ENCODE data around the gene P2RX2. TPM values are rescaled to one million over a fixed set of nuclear protein-coding genes. Genes with fewer than 3 reads are reported as not detected.

The P2RX2 gene
- total RNA-seq, 2 experiments from 2014 or later, result not detected

GRCh38 chr12:132660996-132661395 lies 42.4 kb downstream of the P2RX2 start:
- DNase-seq, result no peak
- no peaks in the 10 kb centered on the region for H3K9me3 Mint-ChIP-seq
- intact Hi-C loops (cut with micrococcal nuclease), result no loop called here
- peaks cover 22% of the 10 kb centered on the region for H3K4me1 Mint-ChIP-seq (ENCODE audit: low read depth)
- no peak overlapping the region for H3K4me3 Mint-ChIP-seq
- CTCF ChIA-PET, result interaction anchor here (0.6 kb wide), 1 partner anchor 74 kb away, joined by 3 read pairs; no protein-coding TSS in a partner anchor
- H3K27ac Mint-ChIP-seq, result no peak overlapping the region
- H3K27me3 Mint-ChIP-seq (ENCODE audit: low read depth), result no peaks in the 10 kb centered on the region
- peaks cover 73% of the 10 kb centered on the region for H3K36me3 Mint-ChIP-seq (ENCODE audit: low read depth)

- Mint-ChIP-seq H3K27me3 (ENCODE audit: low read depth) (no peaks in the 10 kb centered on the region), H3K36me3 (ENCODE audit: low read depth) (peaks cover 78% of the 10 kb centered on the region), H3K9me3 (no peaks in the 10 kb centered on the region), H3K4me1 (ENCODE audit: low read depth) (peaks cover 22% of the 10 kb centered on the region), H3K4me3 (no peak overlapping the region), H3K27ac (no peak overlapping the region)
- CTCF ChIA-PET, result no interaction called here
- no peak for DNase-seq
- intact Hi-C loops (cut with micrococcal nuclease), result no loop called here
Measured at GRCh38 chr12:132661972-132662371, 43.4 kb downstream of the P2RX2 start.

GRCh38 chr12:132662901-132663755 lies 44.6 kb downstream of the P2RX2 start:
- Mint-ChIP-seq H3K4me1 (ENCODE audit: low read depth) (peaks cover 22% of the 10 kb centered on the region), H3K9me3 (no peaks in the 10 kb centered on the region), H3K27me3 (ENCODE audit: low read depth) (no peaks in the 10 kb centered on the region), H3K27ac (no peak overlapping the region), H3K36me3 (ENCODE audit: low read depth) (peaks cover 79% of the 10 kb centered on the region), H3K4me3 (no peak overlapping the region)
- CTCF ChIA-PET, result interaction anchor here (0.5 to 0.7 kb wide), 2 partner anchors 12 to 105 kb away, joined by 3 to 5 read pairs; no protein-coding TSS in a partner anchor
- intact Hi-C loops (cut with micrococcal nuclease), result no loop called here
- no peak for DNase-seq

GRCh38 chr12:132664206-132665148 lies 45.9 kb downstream of the P2RX2 start:
- no peak for DNase-seq
- peaks cover 22% of the 10 kb centered on the region for H3K4me1 Mint-ChIP-seq (ENCODE audit: low read depth)
- no peak overlapping the region for H3K4me3 Mint-ChIP-seq
- peaks cover 81% of the 10 kb centered on the region for H3K36me3 Mint-ChIP-seq (ENCODE audit: low read depth)
- no peak overlapping the region for H3K27ac Mint-ChIP-seq
- no peaks in the 10 kb centered on the region for H3K9me3 Mint-ChIP-seq
- intact Hi-C loops (cut with micrococcal nuclease), result no loop called here
- CTCF ChIA-PET, result interaction anchor here (0.7 kb wide), 1 partner anchor 13 kb away, joined by 5 read pairs; no protein-coding TSS in a partner anchor
- no peaks in the 10 kb centered on the region for H3K27me3 Mint-ChIP-seq (ENCODE audit: low read depth)

GRCh38 chr12:132665149-132665491 lies 46.5 kb downstream of the P2RX2 start:
- no peak overlapping the region for H3K27ac Mint-ChIP-seq
- no peaks in the 10 kb centered on the region for H3K27me3 Mint-ChIP-seq (ENCODE audit: low read depth)
- H3K4me3 Mint-ChIP-seq, result no peak overlapping the region
- CTCF ChIA-PET, result no interaction called here
- no peaks in the 10 kb centered on the region for H3K9me3 Mint-ChIP-seq
- DNase-seq, result no peak
- peaks cover 20% of the 10 kb centered on the region for H3K4me1 Mint-ChIP-seq (ENCODE audit: low read depth)
- peaks cover 81% of the 10 kb centered on the region for H3K36me3 Mint-ChIP-seq (ENCODE audit: low read depth)
- intact Hi-C loops (cut with micrococcal nuclease), result no loop called here

- CTCF ChIA-PET, result no interaction called here
Measured at GRCh38 chr12:132665794-132666193, 47.2 kb downstream of the P2RX2 start.

GRCh38 chr12:132668191-132669088 lies 49.9 kb downstream of the P2RX2 start:
- Mint-ChIP-seq H3K27ac (no peak overlapping the region), H3K9me3 (no peaks in the 10 kb centered on the region), H3K27me3 (ENCODE audit: low read depth) (no peaks in the 10 kb centered on the region), H3K4me1 (ENCODE audit: low read depth) (peaks cover 2% of the 10 kb centered on the region), H3K36me3 (ENCODE audit: low read depth) (peaks cover 70% of the 10 kb centered on the region), H3K4me3 (no peak overlapping the region)
- intact Hi-C loops (cut with micrococcal nuclease), result no loop called here
- DNase-seq, result no peak
- CTCF ChIA-PET, result no interaction called here

More at GRCh38 chr12:132665794-132666193, 47.2 kb downstream of the P2RX2 start:
- Mint-ChIP-seq H3K4me3 (no peak overlapping the region), H3K4me1 (ENCODE audit: low read depth) (peaks cover 17% of the 10 kb centered on the region), H3K27ac (no peak overlapping the region), H3K9me3 (no peaks in the 10 kb centered on the region), H3K27me3 (ENCODE audit: low read depth) (no peaks in the 10 kb centered on the region), H3K36me3 (ENCODE audit: low read depth) (peaks cover 80% of the 10 kb centered on the region)
- DNase-seq, result no peak
- intact Hi-C loops (cut with micrococcal nuclease), result no loop called here

GRCh38 chr12:132669166-132669879 lies 50.7 kb downstream of the P2RX2 start:
- H3K36me3 Mint-ChIP-seq (ENCODE audit: low read depth), result peaks cover 71% of the 10 kb centered on the region
- no peak overlapping the region for H3K27ac Mint-ChIP-seq
- H3K27me3 Mint-ChIP-seq (ENCODE audit: low read depth), result no peaks in the 10 kb centered on the region
- no peaks in the 10 kb centered on the region for H3K9me3 Mint-ChIP-seq
- H3K4me1 Mint-ChIP-seq (ENCODE audit: low read depth), result peaks cover 2% of the 10 kb centered on the region
- no peak for DNase-seq
- intact Hi-C loops (cut with micrococcal nuclease), result no loop called here
- CTCF ChIA-PET, result no interaction called here
- no peak overlapping the region for H3K4me3 Mint-ChIP-seq

Small RNA genes within 50 kb of the gene (microRNA-seq; reads per million reads assigned to microRNA genes)
- gene MIR6763 (ENCODE audit: borderline microRNAs expressed, borderline replicate concordance), result 2.2 reads per million

Other genes starting within 250 kb of the P2RX2 start
- 10 to 100 TPM; 35.1 to 36.3 TPM for gene FBRSL1, start 128.6 kb upstream of the P2RX2 start, total RNA-seq
- not detected for gene LRCOL1, start 8.2 kb upstream of the P2RX2 start, total RNA-seq
- 100 to 1,000 TPM; 118 to 121 TPM for gene POLE, start 68.6 kb downstream of the P2RX2 start, total RNA-seq
- 10 to 100 TPM; 11.3 to 12.8 TPM for gene PXMP2, start 68.8 kb downstream of the P2RX2 start, total RNA-seq
- 10 to 100 TPM; 50.1 to 55.7 TPM for gene PGAM5, start 92.1 kb downstream of the P2RX2 start, total RNA-seq
- 100 to 1,000 TPM; 102 to 106 TPM for gene ANKLE2, start 143.1 kb downstream of the P2RX2 start, total RNA-seq
- 10 to 100 TPM; 25.2 to 29.1 TPM for gene GOLGA3, start 210.1 kb downstream of the P2RX2 start, total RNA-seq

Data from activated naive CD4-positive, alpha-beta T cell treated with anti-CD3 and anti-CD28 coated beads for 36 hours (primary cell).